GM10847 (cell line): ENCODE results near the gene OR1N1.

Experiments used
- POLR2A ChIP-seq: IDR thresholded peaks from 2 replicates; pipeline ENCODE4 v1.6.1; 2011; ENCODE audit not compliant: insufficient read length; ENCODE audit errors: extremely low read depth

OR1N1 gene

DNA sequence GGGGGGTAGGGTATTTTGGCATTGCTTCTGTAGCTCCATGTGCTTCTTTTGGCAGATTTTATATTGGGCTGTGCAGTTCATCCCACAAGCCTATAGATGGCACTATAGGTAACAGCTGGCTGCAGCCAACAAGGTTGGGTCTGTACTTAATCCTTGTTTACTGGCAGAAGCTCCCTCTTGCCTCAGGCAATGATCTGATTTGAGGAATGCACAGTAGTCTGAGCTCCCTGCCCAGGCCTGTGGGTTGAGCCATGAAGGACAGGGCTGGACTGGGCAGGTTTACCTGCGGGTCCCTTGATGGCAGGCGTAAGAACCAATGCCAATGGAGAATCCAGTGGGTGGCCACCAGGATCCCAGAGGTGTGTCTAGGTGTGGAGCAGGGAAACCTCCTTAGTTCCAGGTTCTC, 28.2 kb downstream of the OR1N1 start:
- TF ChIP-seq POLR2A = no peak

DNA sequence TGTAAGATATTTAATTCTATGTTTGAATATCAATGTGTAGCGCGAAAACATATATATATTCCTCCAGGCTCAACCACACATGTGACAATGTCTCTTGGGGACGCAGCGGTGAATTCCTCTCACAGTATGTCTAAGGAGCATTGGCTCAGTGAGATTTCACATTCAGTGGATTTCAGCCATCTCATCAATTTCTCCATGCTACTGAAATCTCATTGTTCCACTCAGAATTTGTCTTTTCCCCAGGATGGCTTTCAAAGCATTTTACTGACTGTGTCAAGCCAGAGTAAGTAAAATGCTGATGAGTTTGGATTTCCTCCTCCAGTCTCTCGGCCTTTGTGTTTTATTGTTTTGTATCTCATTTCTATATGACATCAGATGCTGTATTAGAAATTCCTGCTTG, 48.0 kb downstream of the OR1N1 start:
- TF ChIP-seq POLR2A = no peak

DNA sequence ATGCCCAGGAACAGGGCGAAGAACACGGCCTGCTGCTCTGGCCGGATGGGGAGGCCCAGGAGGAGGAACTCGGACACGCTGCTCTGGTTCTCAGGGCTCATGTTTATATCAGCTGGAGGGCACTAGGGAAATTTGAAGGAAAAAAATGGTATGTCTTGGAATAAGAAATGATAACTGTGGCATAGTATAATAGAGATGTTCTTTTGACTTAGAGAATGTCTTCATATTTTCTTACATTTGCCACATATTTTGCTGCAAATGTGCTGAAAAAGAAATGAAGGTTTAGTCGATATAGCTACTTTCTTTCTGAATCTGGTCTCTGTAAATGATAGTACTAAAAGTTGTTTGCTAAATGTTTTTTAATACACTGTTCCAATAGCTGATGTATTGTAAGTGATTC, 49.3 kb downstream of the OR1N1 start, which contains the start of gene OR1J1:
Gene OR1J1 (minus strand): TSS at position 101 of the 400 bp plus-strand sequence. CDS start 0 bp downstream, at position 101.
- TF ChIP-seq POLR2A = no peak

DNA sequence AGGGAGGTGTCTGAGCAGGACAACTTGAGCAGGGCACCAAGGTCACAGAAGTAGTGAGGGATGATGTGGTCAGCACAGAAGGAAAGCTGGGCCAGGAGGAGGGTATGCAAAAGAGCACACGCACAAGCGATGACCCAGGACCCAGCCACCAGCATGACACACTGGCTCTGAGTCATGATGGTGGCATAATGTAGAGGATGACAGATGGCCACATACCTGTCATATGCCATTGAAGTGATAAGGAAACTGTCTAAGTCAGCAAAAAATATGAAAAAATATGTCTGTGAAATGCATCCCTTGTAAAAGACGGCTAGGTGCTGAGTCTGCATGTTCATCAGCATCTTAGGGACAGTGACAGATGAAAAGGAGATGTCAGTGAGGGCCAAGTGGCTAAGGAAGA, 49.7 kb downstream of the OR1N1 start:
- TF ChIP-seq POLR2A = no peak
